Skin of body (tissue), 2 donors: ENCODE measurements around the gene GABPB2. TPM values are rescaled to one million over a fixed set of nuclear protein-coding genes. Genes with fewer than 3 reads are reported as not detected.
"Not testable (repeated sequence)": the region's sequence is repeated elsewhere in the genome, so short reads cannot be mapped to it uniquely, and the experiment has no call there.

ENCODE experiments used
- DNase-seq: peaks from one replicate; lab custom pipeline; 2025; lab: John Stamatoyannopoulos, UW
- total RNA-seq: library from RNA; depleted of rRNA; stranded (reverse); fragments of >200 nt; gene quantifications from one replicate; pipeline ENCODE4 v1.2.3, GENCODE V29; 2014

The GABPB2 gene
- total RNA-seq, 1 donor from 2014 or later = 14.0 TPM

- peak; percentile 91 for DNase-seq
These were observed 10.4 kb upstream of the GABPB2 start, which contains the start of gene MLLT11 for GRCh38 chr1:151060007-151060656. Gene MLLT11, plus strand, starts transcription at chr1:151060397. Its CDS starts 6,828 bp downstream, at chr1:151067225.

DNA sequence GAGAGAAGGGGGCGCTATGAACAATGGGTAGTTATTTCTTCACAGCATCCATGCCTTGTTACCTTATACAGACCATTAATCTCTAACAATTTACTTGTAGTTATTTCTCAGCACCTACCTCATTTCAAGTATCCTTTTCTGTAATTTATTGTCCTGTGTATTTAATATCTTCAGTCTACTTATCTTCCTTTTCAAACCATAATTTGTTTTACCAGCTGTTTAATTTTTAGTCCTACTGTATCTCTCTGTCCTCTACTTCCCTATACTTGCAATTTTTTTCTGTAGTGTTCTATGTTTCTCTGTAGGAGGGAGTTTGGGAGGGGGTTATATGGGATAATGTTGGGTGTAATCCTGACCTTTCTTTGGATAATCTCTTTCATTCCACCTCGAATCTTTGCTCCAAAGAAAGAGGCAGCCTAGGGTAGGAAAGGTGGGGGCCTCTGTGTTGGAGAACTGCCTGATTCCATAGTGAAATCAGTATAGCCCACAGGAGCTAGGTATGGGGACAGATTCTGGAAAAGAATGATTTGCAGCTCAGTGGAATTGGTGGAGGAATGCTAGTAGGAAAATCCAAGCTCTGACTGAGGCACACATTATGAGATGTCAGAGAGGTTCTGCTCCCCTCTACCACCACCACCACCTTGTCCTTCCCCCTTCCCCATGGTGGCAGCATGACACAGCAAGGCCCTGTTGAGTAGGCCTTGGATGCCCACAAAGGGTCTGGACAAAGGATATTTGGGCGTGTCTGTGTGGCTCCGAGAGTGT lies 9.7 kb upstream of the GABPB2 start:
- no peak for DNase-seq

DNA sequence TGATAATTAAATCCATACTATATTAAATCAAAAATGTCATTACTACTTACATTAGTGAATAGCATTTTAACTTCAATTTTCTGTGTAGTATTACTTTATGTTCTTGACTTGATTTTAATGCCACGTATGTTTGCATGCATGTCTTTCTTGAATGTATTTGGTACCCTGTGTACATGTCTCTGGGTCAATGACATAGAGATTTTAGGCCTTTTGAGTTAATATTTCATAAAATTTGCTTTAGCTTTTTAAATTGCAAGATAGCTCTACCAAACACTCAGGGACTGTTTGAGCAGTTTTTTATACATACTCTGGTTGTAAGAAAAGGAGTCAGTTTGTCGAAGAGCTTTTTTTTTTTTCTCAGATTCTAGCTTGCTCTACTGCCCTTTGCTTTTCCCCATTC lies 8.9 kb upstream of the GABPB2 start:
- peak; percentile 36 for DNase-seq

DNA sequence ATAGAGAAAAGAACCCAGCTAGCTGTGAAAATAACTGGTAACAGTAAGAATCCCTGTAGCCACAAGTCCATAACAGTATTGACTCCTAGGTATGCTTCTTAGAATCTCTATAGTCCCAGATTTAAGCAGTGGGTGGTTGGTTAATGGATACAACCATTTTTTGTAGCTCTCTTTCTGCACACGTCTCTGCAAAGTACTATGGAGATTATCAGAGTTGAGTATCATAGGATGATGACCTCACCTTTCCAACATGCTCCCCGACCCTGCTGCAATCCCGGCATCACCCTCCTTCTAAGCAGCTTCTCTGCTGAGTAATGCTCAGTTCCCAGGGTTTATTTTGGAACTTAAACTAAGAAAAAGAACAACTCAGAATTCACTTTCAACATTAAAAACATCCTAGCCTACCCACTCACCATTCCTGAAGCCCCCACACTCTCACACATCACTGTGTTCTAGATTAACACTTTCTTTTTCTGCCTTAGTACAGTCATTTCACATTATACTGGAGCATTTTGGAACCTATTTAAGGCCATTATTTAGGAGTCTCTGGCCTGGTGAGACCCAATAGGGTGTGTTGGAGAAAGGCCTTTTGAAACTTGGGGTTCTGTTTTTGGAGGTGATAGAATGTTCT lies 7.7 kb upstream of the GABPB2 start:
- DNase-seq = no peak

DNA sequence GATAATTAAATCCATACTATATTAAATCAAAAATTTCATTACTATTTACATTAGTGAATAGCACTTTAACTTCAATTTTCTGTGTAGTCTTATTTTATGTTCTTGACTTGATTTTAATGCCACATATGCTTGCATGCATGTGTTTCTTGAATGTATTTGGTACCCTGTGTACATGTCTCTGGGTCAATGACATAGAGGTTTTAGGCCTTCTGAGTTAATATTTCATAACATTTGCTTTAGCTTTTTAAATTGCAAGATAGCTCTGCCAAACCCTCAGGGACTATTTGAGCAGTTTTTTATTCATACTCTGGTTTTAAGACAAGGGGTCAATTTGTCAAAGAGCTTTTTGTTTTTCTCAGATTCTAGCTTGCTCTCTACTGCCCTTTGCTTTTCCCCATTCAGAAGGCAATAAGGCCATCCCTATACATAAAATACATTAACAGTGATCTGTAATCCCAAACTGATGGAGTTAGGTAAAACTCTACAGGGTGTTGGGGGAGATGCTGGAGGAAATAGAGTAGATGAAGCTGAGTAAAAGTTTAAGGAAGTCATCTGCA lies 5.4 kb upstream of the GABPB2 start:
- no peak for DNase-seq

GRCh38 chr1:151067185-151067584 lies 3.4 kb upstream of the GABPB2 start:
- no peak for DNase-seq

DNA sequence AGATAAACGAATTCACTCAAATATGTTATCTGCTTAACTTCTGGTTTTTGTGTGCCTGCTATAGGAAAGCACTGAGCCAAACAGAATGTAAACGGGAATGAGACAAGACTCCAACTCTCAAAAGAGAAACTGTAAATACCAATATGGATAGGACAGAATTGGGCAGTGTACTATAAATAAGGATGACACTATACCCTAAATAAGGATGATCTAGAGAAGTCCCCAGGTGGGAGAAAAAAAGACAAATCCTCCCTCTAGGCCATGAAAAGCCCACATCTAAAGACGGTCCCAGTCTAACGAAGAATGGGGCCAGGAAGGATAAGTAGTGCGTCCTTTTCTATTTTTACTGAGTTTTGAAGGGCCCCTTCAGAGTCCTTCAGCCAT lies 1.5 kb upstream of the GABPB2 start:
- DNase-seq = no peak

DNA sequence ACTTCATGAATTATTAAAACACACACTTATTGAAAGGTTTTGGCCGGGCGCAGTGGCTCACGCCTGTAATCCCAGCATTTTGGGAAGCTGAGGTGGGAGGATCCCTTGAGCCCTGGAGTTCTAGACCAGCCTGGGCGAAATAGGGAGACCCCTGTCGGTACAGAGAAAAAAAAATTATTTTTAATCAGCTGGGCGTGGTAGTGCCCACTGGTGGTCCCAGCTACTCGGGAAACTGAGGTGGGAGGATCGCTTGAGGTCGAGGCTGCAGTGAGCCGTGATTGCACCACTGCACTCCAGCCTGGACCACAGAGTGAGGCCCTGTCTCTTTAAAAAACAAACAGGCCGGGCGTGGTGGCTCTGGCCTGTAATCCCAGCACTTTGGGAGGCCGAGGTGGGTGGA lies 1.7 kb downstream of the GABPB2 start:
- no peak for DNase-seq

DNA sequence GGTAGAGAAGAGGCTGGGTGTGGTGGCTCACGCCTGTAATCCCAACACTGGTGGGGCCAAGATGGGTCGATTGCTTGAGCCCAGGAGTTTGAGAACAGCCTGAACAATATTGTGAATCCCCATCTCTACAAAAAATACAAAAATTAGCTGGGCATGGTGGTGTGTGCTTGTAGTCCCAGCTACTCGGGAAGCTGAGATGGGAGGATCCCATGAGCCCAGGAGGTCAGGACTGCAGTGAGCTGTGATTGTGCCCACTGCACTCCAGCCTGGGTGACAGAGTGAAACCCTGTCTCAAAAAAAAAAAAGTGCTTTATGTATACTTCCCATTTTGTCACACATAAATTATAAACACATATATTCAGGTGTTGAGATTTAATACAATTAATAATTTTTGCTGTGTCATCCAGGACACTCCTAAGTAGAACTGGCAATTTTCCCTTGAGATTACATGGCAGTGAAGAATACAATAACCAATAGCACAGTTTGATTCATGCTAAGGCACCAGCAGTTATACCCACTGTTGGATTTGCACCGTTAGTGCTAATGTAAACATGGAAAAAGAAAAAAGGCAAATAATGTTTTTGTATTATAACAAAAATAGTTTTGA lies 15.5 kb downstream of the GABPB2 start:
- no peak for DNase-seq

- DNase-seq = not testable (repeated sequence)
These were observed 26.9 kb downstream of the GABPB2 start for GRCh38 chr1:151097426-151097825.

DNA sequence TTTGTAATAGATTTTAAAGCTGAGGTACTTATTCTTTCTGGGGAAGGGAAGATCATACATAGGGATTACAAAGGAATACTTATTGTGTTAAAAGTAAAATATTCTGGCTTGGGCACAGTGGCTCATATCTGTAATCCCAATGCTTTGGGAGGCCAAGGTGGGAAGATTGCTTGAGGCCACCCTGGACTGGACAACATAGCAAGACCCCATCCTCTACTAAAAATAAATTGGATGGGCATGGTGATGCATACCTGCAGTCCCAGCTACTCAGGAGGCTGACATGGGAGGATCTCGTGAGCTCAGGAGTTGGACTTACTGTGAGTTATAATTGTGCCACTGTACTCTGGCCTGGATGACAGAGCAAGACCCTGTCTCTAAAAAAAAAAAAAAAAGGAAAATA lies 27.6 kb downstream of the GABPB2 start:
- no peak for DNase-seq

DNA sequence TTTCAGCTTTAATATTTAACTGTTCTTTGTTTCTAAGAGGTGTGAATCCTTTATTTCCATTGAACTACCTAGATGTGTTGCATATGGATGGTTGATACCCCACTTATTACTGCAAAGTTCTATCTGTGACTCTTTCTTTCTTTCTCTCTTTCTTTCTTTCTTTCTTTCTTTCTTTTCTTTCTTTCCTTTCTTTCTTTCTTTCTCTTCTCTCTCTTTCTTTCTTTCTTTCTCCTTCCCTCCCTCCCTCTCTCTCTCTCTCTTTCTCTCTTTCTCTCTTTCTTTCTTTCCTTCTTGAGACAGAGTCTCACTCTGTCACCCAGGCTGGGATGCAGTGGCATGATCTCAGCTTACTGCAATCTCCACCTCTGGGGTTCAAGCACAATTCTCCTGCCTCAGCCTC lies 34.1 kb downstream of the GABPB2 start:
- no peak for DNase-seq

DNA sequence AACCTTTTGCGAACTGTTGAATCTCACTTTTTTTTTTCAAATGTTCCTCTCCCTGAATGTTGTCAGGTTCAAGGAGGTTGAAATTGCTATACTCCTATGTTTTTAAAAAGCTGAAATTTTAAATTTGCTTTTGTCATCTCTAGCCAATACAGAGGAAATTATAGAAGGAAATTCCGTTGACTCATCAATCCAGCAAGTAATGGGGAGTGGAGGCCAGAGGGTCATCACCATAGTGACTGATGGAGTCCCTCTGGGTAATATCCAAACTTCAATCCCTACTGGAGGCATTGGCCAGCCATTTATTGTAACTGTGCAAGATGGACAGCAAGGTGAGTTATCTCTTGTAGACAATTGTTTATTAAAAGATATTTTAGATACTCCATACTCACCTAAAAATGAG lies 36.3 kb downstream of the GABPB2 start:
- DNase-seq = no peak

GRCh38 chr1:151108331-151108730 lies 37.8 kb downstream of the GABPB2 start:
- no peak for DNase-seq

DNA sequence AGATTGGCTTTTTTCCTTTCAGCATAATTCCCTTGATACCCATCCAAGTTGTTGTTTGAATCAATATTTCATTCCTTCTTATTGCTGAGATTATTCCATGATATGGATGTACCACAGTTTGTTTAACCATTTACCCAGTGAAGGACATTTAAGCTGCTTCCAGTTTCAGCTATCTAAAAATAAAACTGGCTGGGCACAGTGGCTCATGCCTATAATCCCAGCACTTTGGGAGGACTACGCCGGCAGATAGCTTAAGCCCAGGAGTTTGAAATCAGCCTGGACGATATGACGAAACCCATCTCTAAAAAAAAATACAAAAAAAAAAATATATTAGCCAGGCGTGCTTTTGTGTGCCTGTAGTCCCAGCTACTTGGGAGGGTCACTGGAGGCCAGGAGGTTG lies 43.3 kb downstream of the GABPB2 start:
- DNase-seq = no peak

DNA sequence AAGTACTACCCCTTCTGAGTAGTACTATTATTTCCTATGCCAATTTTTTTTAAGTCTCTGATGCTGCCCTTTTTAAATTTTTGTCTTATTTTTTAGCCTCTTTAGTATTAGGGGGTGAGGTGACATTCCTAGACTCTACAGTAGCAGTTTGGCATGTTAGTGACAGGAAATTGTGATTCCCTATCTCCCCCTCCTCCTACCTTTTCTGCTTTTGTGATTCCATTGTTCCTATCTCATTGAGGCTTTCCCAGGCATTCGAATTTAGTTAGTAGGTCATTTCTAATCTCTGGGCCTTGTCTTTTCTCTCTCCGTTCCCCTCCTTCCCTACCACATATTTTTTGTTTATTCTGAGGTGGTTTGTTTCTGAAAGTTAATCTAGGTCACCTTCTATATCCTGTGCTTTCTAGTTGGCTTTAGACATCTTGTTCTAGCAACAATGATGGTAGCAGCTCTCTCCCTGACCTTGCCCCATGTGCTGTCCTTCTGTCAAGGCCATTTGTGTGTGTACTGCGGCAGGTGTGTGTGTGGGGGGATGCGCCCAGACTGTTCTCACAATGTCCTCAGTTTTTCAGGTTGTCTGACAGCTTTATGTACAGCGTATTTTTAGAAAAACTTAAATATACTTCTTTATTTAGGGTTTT lies 54.3 kb downstream of the GABPB2 start:
- no peak for DNase-seq

GRCh38 chr1:151128800-151129199 lies 58.2 kb downstream of the GABPB2 start:
- no peak for DNase-seq

DNA sequence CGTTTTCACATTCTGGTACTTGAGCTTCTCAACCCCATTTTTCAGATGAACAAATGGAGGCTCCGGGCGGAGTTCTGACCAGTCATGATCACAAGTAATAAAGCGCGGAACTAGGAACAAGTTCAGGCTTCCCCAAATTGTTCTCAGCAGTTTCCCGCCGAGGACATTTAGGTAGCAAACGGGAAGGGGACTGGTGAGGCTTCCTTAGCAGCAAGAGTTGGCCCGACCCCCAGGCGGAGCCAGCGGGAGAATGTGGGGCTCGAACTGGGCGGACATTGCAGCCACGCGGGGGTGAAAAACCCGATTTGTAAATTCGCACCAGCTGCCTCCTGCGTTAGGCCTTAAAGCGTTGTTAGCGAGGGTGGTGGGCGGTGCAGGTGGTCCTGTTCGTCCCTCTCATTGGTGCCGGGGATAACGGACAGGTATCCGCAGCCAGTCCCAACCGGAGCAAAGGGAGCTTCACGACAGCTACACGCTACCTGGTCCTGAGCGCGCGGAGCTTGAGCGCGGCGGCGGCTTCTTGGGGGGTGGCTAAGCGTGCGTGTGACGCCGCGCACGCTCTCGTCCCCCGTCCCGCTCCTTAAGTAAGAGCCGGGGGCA lies 60.5 kb downstream of the GABPB2 start:
- DNase-seq = peak; percentile 81

GRCh38 chr1:151131701-151132334 lies 61.3 kb downstream of the GABPB2 start:
- DNase-seq = peak; percentile 71

DNA sequence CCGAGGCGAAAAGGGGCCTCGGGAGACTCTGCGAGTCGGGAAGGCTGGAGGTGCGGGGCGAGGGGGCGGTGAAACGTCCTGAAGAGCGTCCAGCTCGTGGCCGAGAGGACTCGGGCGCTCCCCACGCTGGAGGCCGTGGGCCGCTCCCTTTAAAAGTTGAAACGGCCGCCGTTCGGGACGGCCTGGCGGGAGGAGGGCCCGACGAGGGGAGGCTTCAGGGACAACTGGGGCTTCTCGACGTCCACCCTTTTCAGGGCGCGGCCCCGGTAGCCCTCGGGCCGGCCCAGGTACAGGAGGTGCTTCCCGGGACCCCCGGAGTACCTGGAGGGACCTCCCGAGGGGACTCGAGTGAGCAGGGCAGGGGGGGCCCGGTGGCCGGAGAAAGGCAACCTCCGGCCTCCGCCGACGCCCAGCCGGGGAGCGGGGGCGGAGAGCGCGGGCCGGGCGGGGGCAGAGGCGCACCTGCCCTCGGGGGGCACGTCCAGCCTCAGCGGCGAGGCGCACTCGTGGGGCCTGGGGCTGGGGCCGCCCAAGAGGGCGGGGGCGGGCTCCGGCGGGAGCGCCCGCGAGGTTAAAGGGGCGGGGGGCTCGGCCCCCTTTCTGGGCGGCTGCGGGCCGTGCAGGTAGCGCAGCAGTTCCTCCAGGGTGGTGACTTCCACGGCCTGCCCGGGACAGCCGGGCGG lies 61.9 kb downstream of the GABPB2 start:
- no peak for DNase-seq
